ENCODE results near the gene RPN1.
A peak's percentile ranks its signal among the peaks of the same experiment; 100 is the strongest.
"Not testable (repeated sequence)": the region's sequence is repeated elsewhere in the genome, so short reads cannot be mapped to it uniquely, and the experiment has no call there.

The RPN1 gene

DNA sequence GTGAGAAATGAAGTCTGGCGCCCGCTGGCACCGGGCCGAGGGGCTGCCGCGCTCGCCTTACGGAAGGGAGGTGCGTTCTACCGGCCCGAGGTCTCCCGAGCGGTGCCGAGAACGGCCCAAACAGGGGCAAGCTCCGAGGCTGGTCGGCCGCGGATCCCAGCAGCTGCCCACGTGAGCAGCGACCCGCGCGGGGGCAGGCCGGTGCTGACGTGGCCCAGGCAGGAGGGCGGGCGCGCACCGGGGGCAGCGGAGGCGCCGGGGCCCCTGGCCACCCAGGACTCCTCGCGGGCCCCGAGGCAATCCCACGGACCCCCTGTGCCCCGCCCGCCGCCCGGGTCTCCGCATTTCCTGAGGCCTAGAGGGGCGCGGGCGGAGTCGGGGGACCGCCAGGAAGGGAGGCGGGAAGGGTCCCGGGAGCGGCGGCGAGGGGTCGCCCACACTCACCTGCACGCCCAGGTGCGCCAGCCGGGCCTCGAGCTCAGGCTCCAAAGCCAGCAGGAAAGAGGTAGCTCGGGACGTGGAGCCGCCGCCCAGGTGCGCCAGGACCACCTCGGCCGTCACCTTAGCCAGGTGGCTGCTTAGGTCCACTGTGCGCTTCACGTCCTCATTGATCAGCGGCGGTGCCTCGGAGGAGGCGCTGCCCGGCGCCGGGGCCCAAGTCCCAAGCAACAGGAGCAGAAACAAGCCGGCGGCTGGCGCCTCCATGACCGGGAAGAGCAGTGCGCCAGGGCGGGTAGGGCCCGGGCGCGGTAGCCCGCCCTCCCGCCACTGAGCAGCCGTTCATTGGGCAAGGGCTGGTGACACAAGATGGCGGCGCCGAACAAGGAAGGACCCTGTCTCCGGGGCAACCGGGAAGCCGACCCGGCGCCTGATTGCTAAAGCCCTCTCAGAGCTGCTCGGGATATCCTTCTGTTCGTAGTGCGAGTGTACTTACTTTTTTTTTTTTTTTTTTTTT lies at the start of gene RPN1:
TSS of gene RPN1 (minus strand) at position 723 of the 955 bp plus-strand sequence. CDS start at position 705, 18 bp downstream.
- peak; percentile 92 to 93 for DNase-seq (ENCODE audit: low read depth in 2 of 2)

DNA sequence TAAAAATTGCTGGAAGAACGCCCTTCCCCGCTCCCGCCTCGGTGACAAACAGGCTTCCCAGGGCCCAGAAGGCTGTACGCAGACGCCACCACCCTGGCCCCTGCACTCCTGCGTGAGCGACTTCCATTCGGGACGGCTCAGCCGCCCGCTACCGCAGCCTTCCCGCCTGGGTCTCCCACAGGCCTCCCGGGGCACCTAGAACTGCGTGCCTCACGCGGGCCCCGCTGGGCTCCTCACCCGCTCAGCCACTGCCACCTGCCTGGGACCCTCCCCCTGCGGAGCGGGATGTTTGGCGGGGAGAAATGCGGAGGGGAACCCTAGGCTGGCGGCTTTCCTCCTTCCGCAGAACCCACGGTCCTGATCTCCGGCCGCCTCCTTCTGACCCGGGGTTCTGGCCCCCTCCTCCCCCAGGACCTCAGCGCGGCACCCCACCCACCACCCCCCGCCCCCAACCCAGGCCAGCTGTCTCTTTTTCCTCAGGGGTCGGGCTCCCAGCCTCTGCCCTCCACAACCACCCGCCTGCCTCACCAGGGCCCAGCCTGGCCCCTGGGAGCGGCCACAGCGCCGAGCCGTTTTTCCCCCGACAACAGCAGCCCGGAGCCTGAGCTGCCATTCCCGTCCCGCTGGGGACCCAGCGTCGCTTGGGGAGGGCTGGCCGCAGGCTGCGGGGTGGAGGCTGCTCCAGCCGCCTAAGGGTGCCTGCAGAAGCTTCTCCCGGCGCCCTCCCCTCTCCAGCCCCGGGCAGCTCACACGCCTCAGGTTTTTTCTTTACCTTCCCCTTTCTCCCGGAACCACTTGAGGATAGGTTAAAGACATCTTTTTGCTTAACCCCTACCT lies 47.8 kb upstream of the RPN1 start:
- peak in 1 of 2 donors; percentile 16 for DNase-seq (ENCODE audit: low read depth in 2 of 2)

DNA sequence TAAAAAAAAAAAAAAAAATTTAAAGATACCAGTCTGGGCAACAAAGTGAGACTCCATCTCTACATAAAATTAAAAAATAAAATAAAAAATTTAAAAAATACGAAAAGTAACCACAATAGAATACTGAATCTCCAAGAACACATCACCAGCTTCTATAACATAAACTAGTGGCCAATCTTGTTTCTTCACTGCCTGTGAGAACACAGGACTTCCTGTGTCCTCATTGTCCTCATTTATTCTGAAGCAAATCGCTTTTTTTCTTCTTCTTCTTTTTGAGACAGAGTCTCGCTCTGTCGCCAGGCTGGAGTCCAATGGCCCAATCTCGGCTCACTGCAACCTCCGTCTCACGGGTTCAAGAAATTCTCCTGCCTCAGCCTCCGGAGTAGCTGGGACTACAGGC lies 46.7 kb upstream of the RPN1 start:
- no peak for DNase-seq (ENCODE audit: low read depth in 2 of 2)

DNA sequence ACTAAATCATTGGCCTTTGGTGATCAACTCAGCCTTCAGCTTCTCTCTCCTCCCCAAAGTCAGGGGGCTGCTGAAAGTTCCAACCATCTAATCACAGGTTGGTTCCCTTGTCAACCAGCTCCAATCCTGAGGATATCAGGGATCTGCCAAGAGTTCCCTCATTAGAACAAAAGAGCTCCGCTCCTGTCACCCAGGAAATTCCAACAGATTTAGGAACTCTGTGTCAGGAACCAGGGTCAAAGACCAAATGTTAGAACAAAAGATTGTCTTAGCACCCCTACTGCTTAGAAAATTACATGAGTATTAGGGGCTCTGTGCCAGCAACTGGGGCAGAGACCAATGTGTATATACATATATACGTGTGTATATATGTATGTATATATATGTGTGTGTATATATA lies 43.1 kb upstream of the RPN1 start:
- DNase-seq (ENCODE audit: low read depth in 2 of 2): no peak

DNA sequence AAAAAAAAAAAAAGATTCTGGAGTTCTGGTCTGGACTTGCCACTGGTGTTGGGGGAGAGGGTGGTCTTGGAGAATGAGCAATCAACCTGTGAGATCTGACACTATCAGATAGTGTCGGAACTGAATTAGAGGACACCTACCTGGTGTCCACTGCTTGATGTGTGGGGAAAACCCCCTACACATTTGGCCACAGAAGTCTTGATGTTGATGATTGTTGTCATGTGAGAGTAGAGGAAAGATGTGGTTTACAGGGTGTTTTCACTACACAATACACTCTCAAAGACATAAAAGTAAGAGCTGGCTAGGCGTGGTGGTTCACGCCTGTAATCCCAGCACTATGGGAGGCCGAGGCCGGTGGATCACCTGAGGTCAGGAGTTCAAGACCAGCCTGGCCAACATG lies 38.4 kb upstream of the RPN1 start:
- no peak for DNase-seq (ENCODE audit: low read depth in 2 of 2)

DNA sequence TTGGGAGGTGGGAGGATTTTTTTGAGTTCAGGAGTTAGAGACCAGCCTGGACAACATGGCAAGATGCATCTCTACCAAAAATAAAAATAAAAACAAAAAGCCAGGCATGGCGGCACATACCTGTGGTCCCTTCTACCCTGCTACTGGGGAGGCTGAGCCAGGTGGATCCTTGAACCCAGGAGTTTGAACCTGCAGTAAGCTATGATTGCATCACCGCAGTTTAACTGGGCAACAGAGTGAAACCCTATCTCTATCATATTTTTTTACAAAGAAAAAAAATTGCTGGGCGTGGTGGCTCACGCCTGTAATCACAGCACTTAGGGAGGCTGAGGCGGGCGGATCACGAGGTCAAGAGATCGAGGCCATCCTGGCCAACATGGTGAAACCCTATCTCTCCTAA lies 35.8 kb upstream of the RPN1 start:
- DNase-seq (ENCODE audit: low read depth in 2 of 2): no peak

DNA sequence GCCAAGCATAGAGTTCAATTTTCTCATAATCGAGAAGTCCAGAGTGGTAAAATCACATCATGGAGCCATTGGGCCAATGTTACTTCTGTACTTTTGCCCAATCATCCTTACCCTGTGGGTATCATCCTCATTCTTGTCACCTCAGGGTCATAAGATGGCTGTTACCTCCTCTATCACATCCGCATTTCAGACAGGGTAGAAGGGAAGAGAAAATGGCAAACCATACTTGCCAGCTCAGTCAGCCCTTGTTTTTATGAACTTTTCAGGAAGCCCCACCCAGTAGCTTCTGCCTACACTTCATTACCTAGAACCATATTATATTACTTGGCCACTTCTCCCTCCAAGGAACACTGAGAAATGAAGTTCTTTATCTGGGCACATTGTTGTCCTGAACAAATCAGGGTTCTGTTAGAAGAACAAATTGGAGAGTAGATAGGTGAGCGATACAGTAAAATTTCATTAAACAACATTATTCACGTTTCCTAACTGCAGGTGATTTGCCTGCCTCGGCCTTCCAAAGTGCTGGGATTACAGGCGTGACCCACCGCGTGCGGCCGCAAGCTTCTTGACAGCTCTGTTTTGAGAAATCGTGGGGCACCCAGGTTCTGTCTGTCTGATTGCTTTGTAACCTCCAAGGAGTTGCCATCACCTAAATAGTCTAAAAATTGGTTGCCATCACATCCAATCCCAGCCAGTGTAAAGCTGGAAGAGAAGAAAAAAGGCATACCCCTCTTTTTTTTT lies 34.5 kb upstream of the RPN1 start:
- DNase-seq (ENCODE audit: low read depth in 2 of 2): no peak

DNA sequence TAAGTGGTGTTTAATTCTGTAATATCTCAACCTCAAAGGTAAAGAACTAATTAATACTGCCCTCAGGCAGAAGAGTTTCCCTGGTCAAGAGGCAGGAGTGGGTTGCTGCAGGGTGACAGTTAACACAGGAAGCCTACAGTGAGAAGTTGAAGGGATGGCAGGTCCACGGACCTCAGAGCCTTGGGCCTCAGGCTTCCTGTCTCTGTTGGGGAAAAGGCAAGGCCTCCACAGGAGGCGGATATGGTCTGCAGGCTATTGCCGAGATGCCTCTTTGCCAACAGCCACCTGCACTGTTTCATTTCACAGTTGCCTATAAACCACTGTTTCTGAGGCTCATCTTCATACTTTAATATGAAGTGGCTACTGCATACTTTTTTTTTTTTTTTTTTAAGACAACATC lies 33.3 kb upstream of the RPN1 start:
- no peak for DNase-seq (ENCODE audit: low read depth in 2 of 2)

DNA sequence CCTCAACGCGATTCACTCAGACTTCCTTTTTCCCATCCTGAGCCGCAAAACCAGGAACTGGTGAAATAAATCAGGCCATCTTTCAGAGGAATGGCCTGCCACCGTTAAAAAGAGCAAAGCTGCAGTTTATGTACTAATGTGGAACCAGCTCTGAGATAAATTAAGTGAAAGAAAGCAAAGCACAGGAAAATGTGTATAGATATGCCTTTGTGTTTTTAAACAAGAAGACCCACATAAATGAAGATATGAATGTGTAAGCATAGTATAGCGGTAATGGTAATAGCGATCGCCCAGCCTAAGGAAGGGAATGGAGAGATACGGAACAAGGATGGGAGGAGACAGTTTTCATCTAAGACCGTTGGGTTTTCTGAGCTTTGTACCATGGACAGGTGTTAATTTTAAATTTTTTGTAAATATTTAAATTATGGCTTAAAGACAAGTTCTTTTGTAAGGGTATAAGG lies 30.8 kb upstream of the RPN1 start:
- no peak for DNase-seq (ENCODE audit: low read depth in 2 of 2)

DNA sequence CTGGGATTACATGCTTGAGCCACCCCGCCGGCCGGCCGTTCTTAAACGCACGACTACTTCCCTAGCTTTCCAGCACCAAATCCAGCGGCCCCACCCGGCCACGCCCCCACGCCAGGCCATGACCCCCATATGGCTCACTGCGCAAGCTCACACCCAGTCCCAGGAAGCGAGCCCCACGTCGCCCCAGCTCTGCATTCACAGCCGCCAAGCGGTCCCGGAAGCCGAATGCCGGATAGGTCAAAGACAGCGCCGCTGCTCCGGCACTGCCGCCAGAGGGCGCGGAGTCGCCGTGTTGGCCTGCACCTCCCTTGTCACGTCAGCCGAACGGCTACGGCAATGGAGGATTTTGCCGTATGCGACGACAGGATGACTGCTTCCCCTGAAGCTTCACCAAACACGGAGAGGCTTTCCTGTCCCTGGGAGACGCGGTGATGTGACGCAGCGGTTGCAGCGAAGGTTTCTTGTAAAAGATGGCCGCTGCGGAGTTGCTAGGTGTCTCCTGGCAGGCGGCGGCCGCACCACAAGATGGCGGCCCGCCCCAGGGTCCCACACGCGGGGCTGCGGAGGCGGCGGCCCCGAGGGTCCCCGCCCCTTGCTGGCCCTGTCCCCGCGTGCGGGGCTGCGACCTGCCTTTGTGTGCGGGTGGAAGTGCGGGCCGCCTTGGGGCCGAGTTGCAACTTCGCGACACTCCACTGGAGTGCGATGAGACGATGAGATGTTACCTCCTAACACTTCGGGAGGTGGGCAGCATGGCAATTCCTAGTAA lies 30.2 kb upstream of the RPN1 start:
- DNase-seq (ENCODE audit: low read depth in 2 of 2): peak; percentile 94 to 97

DNA sequence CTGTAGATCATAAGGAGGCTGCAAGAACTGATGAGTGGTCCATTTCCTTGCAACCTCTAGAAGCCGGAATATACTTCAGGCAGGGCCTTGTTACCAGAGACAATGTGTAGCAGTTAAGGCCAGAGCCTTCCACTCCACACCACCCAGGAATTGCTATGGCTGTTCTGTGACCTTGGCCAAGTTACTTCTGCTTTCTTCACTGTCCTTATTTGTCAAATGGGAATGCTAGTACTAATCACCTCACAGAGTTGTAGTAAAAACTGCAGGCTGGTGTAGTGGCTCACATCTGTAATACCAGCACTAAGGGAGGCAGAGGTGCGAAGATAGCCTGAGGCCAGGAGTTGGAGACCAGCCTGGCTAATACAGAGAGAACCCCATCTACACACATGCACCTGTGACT lies 28.7 kb upstream of the RPN1 start:
- no peak for DNase-seq (ENCODE audit: low read depth in 2 of 2)

DNA sequence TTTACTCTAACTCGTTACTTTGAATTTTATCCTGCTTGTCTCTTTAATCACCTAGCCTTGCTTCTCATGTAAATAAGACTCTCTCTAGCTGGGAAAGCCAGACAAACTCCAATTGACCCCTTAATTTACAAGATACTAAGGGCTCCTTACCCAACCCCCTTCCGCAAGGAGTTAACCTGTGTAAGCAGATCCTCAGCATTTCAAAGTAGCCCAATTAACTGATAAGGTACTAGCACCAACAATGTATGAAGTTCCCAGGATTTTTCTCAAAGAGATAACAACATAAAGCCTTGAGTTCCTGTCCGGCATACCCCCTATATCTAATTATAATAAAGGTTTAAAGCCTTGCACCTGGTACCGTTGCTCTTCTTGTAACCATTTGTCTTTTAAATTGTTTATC lies 25.2 kb upstream of the RPN1 start:
- DNase-seq (ENCODE audit: low read depth in 2 of 2): not testable (repeated sequence)

DNA sequence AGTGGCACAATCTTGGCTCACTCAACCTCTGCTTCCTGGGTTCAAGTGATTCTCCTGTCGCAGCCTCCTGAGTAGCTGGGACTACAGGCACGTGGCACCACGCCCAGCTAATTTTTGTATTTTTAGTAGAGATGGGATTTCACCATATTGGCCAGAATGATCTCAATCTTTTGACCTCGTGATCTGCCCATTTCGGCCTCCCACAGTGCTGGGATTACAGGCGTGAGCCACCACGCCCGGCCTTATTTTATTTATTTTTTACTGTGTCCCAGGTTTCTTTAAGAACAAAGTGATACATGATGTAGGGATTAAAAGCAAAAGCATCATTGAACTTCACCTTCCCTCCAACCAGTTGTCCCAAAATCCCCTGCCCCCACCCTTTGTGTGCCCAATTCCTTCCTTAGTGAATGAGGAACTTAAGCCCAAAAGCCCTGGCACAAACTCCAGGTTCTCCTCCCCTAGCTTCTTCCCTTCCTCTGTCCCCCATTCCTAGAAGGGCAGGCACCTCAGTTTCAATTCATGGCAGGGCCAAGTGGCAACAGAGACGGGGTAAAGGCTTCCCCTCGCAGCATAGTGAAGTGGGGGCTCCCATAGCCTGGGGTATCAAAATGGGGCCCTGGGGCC lies 23.7 kb upstream of the RPN1 start:
- DNase-seq (ENCODE audit: low read depth in 2 of 2): no peak

DNA sequence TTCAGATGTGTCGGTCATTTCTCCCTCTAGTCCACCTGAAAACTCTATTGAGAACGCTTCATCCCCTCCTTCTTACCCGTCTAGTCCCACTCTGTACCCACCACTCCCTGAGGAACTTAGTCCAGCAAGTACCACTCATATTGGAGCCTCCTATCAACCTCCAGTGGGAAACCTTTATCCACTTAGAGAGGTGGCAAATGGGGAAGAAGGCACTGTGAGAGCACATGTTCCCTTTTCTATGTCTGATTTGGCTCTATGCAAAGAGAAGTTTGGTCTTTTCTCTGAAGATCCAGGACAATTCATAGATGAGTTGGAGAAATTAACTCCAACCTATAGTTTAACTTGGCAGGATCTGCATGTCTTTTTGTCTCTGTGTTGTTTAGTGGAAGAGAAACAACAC lies 17.0 kb upstream of the RPN1 start:
- DNase-seq (ENCODE audit: low read depth in 2 of 2): no peak

DNA sequence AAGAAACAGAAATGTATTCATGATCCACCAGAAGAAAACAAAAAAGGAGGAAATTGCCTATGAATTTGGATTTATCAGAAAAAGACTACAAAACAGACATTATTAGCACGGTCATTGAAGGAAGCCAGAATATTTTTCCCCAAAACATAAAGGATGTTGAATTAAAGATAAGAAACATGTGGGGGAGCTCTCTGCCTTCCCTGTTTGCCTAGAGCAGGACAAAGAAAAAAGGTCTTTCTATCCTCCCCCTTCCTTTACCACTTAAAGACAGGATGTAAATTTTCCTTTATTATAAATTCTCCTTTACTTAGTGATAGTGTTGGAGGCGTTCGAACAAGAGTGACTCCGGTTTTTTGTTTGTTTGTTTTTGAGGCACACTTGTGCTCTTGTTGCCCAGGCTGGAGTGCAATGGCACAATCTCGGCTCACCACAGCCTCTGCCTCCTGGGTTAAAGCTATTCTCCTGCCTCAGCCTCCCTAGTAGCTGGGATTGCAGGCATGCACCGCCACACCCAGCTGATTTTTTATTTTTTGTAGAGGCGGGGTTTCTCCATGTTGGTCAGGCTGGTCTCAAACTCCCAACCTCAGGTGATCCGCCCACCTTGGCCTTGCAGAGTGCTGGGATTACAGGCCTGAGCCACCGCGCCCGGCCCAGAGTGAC lies 14.9 kb upstream of the RPN1 start:
- no peak for DNase-seq (ENCODE audit: low read depth in 2 of 2)

DNA sequence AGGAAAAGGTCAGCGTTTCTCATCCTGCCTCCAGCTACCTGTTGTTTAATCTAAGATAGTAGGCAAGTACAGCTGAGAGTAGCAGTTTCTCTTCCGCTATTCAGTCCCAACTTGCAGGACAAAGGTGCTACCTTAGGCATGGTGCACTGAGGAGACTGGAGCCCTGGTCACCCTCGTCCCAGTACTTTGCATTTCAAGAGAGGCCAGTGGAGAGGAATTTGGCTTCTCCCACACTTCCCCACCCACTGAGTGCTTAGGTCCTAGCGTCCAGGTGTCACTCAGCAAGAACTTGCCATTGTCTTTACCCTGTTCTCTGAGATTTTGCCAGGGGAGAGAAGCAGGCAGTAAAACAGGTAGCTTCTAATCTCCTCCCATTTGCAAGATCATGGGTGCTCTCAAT lies 12.5 kb upstream of the RPN1 start:
- no peak for DNase-seq (ENCODE audit: low read depth in 2 of 2)

DNA sequence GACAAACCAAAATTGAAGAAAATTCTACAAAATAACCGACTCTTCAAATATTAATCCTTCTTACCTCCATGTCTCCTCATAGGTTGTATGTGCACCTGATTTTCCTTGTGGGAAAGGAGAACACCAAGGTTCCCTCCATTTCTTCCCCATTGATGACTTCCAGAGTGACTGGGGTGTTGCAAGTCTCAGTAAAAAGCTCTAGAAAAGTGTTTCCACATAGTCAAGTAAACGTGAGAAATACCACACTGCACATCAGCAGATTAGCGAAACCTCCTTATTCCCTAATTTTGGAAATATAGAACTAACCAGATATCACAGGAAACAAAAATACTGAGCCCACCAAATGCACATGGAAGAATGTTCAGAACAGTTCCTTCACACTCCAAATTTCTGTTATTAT lies 4.9 kb upstream of the RPN1 start:
- DNase-seq (ENCODE audit: low read depth in 2 of 2): no peak

DNA sequence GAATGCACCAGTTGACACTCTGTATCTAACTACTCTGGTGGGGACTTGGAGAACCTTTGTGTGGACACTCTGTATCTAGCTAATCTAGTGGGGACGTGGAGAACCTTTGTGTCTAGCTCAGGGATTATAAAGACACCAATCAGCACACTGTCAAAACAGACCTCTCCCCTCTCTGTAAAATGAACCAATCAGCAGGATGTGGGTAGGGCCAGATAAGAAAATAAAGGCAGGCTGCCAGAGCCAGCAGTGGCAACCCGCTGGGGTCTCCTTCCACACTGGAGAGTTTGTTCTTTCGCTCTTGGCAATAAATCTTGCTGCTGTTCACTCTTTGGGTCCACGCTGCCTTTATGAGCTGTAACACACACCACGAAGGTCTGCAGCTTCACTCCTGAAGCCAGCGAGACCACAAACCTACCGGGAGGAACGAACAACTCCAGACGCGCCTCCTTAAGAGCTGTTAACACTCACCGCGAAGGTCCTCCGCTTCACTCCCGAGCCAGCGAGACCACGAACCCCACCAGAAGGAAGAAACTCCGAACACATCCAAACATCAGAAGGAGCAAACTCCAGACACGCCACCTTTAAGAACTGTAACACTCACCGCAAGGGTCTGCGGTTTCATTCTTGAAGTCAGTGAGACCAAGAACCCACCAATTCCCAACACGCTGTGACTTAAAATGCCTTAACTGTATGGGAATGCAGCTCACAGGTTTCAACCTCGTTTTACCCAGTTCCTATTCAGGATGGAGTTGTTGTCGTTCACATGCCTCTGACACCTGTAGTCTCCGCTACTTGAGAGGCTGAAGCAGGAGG lies 3.6 kb upstream of the RPN1 start:
- peak in 1 of 2 donors; percentile 19 for DNase-seq (ENCODE audit: low read depth in 2 of 2)

DNA sequence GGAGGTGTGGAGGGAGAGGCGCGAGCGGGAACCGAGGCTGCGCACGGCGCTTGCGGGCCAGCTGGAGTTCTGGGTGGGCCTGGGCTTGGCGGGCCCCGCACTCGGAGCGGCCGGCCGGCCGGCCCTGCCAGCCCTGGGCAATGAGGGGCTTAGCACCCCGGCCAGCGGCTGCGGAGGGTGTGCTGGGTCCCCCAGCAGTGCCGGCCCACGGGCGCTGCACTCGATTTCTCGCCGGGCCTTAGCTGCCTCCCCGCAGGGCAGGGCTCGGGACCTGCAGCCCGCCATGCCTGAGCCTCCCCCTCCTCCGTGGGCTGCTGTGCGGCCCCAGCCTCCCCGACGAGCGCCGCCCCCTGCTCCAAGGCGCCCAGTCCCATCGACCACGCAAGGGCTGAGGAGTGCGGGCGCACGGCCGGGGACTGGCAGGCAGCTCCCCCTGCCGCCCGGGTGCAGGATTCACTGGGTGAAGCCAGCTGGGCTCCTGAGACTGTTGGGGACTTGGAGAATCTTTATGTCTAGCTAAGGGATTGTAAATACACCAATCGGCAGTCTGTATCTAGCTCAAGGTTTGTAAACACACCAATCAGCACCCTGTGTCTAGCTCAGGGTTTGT lies 2.9 kb upstream of the RPN1 start:
- not testable (repeated sequence) for DNase-seq (ENCODE audit: low read depth in 2 of 2)

Data from stimulated activated CD4-positive, alpha-beta T cell treated with anti-CD3 and anti-CD28 coated beads, Interleukin-15, amount 100 ng/mL, for 48 hours (primary cell).